ENCODE results near the gene VIM.
"Not testable (repeated sequence)": the region's sequence is repeated elsewhere in the genome, so short reads cannot be mapped to it uniquely, and the experiment has no call there.

The VIM gene

DNA sequence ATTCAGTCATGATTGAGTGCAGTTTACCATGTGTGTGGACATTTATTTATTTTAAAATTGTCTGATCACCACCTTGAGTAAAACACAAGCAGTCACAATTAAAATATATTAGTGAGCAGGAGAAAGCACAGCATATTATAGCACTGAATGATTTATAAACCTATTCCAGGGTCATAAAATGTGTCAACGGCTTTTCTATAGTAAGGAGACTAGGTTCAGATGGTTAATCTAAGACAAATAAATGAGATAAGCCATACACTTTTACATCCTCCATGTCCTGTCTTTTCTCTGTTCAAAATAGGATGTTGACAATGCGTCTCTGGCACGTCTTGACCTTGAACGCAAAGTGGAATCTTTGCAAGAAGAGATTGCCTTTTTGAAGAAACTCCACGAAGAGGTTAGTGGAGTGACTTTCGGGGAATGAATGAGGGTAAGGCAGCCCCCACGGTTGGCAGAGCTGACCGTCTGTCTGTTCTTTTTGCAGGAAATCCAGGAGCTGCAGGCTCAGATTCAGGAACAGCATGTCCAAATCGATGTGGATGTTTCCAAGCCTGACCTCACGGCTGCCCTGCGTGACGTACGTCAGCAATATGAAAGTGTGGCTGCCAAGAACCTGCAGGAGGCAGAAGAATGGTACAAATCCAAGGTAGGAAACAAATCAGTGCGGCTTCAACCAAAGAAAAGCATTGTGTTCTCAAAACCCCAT is 5.4 kb downstream of the VIM start:
- no peak for DNase-seq

DNA sequence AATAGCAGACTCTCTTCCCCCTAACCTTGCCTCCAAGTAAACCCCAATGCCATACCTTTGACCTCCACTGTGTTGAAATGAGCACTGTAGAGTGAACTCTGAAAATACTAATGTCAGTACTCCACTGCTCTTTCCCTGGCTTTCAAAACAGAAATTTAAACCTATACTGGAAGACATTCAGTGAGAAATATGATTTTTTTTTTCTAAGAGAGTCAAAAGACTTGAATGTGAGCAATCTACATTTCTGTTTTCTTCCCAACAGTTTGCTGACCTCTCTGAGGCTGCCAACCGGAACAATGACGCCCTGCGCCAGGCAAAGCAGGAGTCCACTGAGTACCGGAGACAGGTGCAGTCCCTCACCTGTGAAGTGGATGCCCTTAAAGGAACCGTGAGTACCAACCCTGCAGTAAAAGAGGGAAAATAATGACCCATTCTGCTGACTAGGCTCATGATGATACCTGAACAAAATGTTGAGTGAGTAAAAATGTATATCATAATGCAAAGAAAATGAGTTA is 6.4 kb downstream of the VIM start:
- DNase-seq, result no peak

DNA sequence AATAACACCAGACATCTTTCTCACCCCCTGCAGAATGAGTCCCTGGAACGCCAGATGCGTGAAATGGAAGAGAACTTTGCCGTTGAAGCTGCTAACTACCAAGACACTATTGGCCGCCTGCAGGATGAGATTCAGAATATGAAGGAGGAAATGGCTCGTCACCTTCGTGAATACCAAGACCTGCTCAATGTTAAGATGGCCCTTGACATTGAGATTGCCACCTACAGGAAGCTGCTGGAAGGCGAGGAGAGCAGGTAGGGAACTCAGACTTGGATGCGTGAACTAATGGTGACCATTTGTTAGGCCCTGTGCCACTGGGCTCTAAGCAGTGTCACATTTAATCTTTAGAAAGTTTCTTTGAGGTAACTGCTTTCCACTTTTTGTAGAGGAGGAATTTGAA is 7.1 kb downstream of the VIM start:
- no peak for DNase-seq

DNA sequence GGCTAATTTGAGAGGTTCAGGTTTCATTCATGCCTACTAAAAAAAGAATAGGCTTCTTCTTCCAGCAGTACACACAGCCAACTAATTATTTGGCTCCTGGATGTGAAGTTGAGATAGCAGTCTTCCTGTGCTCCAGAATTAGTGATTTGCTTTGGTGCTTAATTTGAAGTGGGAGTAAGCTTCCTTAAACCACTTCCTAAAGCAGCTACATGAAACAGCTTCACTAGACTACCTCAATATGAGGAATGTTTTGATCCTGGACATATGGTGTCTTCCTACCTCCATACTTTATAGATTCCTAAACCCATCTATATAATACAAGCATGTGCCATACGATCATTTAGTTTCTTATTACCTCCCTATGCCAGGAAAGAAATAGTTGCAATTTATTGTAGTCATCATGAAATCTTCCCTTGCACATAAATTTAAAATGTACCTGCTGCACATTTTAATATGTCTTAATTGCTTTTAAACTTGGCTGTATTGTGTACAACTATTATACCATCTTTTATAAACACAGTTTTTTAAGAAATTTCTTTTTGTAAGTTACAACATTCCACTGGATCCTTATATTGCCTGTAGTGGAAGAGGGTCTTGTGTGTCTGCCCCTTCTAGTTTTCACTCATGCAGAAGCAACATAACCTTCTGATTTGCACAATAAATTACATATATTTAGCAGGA is 8.6 kb downstream of the VIM start:
- DNase-seq, result no peak

DNA sequence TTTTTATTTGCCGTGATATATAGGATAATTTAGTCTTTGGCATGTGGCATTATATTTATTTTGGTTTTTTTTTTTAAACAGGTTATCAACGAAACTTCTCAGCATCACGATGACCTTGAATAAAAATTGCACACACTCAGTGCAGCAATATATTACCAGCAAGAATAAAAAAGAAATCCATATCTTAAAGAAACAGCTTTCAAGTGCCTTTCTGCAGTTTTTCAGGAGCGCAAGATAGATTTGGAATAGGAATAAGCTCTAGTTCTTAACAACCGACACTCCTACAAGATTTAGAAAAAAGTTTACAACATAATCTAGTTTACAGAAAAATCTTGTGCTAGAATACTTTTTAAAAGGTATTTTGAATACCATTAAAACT is 9.1 kb downstream of the VIM start:
- no peak for DNase-seq

DNA sequence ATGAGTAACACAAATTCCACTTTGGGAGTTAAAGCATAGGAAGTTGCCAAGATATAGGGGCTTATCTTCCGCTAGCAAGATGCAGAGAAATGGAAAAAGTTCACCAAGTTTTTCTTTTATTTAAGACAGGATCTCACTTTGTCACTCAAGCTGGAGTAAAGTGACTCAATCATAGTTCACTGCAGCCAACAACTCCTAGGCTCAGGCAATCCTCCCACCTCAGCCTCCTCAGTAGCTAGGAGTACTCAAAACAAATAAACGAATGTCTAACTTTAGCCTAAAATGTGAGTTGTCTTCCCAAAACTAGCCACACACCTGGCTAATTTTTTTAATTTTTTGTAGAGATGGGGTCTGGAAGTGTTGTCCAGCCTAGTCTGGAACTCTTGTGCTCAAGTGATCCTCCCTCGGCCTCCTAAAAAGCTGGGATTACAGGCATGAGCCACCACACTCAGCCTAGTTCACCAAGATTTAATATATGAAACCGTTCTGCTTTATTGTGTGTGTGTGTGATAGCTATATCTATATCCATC is 9.9 kb downstream of the VIM start:
- DNase-seq, result no peak

DNA sequence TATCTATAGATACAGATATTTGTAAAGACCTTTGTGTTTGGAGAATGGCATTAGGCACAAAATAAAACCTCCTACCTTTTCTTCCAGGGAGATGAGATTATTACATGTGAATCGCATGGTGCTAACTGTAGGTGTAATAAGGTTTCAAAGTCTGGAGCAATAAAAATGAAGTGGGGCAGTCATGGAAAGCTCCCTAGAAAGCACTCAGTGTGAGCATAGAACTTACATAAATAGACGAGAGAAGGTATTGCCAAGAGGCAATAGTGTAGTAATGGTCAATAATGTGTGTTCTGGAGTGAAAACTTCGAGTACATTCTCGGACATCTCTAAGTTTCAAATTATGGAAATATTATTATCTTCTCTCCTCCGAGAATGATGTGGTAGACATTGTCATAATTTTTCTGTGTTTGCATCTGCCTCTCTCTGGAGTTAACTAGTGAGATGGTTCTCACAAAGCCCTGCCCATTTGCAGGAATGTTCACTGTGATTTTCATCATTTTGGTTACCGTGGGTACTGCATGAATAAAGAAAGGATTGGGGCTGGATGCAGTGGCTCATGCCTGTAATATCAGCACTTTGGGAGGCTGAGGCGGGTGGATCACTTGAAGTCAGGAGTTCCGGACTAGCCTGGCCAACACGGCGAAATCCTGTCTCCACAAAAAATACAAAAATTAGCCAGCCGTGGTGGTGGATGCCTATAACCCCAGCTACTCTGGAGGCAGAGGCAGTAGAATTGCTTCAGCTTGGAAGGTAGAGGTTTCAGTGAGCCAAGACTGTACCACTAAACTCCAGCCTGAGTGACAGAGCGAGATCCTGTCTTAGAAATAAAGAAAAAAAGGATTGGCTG is 10.6 kb downstream of the VIM start:
- DNase-seq, result no peak

DNA sequence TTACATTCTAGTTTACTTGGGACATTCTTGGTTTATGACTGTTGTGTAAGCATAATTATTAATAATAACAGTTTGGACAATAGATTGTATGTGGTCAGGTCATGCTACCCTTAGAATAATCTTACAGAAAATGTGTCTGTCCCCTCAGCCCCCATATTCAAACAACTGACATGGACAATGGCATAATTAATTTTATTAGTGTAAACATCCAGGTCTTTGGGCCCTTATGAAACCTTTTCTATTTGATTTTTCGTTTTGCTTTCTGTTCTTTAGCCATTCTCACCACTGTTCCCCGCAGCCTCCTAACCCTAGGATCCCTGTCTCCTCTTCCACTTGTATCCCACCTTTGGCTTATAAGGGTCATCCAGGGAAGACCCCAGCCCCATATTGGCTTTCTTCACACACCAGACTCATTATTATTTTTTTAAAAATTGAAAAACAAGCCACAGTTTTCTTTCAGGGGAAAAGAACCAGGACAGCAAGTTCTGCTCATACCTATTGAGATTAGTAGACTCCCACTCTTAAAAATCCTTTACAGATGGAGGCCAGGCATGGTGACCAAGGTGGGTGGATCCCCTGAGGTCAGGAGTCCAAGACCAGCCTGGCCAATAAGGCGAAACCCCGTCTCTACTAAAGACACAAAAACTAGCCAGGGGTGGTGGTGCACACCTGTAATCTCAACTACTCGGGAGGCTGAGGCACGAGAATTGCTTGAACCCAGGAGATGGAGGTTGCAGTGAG is 11.5 kb downstream of the VIM start:
- DNase-seq, result no peak

DNA sequence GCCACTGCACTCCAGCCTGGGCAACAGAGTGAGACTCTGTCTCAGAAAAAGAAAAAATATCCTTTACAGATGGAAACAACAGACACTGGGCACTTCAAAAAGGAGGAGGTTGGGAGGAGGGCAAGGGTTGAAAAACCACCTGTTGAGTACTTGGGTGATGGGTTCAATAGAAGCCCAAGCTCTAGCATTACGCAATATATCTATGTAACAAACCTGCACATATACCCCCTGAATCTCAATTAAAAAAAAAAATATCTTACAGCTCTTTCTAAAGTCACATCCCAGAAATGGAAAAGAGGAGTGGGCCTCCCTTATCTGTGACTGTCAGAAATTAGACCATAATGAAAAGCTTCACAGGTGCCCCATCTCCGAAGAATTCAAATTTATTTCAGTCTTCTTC is 12.1 kb downstream of the VIM start:
- DNase-seq, result no peak

DNA sequence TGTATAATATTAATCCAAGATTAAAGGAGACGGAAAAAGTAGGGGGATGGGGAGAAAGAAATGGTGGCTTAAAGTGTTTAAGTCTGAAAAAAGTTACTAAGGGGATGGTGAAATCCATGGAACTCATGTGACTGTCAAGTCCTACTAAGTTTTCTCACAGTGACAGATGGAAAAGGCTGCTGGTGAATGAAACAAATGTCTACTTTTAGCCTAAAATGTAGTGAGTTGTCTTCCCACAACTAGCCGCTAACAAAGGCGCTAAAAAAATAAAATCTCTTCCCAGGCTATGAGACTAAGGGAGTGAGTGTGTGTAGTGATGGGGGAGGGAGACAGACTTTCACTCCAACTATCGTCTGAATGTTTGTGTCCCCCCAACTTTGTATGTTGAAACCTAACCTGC is 12.6 kb downstream of the VIM start:
- DNase-seq, result no peak

DNA sequence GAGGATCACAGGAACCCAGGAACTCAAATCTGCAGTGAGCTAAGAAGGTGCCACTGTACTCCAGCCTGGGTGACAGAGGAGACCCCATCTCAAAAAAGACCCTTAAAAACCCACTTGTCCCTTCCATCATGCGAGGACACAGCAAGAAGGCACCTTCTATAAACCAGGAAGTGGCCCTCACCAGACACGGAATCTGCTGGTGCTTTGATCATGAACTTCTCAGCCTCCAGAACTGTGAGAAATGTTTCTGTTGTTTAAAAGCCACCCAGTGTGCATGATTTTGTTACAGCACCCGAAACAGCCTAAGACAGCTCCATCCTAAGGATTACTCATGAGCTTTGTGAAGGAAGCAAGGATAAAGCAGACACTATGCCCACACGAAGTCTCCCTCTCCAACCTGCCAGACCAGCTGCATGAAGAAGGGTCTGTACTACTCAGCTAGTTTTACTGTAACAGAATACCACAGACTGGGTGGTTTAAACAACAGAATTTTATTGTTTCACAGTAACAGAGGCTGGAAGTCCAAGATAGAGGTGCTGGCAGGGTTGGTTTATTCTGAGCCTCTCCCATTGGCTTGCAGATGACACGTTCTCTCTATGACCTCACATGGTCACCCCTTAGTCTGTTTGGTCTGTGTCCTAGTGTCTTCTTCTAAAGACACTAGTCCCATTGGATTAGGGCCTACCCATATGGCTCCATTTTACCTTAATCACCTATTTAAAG is 13.7 kb downstream of the VIM start:
- no peak for DNase-seq

DNA sequence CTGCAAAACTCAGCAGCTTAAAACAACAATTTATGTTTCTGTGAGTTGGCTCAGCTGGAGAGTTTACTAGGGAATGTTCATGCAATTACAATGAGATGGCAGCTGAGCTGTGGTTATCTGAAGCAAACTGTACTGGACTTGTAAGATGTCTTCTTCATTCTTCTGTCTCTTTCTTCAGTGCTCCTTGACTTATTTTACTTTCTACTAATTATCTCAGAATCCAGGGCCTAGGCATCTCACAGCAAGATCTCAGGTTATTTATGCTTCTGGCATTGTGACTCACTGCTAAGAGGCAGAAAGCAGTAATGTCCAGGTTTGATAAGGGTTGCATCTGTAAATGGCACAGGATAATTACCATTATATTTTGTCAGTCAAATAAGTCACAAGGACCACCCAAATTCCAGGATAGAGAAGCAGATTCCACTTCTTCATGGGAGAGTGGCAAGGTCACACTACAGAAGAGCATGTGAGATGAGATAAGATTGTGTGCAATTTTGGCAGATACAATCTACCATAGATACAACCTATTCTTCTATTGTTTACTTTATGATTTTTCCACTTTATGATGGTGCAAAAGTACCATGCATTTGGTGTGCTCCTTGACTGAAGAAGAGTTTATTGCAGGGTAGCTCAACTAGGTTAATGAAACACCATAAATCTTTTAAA is 16.8 kb downstream of the VIM start:
- no peak for DNase-seq

DNA sequence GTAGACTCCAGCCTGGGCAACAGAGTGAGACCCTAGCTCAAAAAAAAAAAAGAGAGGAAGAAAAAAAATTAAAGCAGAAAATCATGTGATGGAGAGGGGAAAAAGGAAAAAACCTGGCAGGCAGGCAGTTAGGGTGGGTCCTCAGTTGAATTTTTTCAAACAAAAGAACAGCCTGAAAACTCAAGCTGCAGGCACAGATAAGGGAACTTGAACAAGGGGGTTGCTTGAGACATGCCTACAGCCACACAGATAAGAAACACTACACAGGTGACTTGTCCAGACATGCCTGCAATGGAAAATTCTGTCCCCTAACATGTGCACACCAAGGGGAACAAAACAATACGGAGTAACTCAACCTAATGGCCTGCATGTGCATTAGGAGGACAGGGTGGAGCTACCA is 19.2 kb downstream of the VIM start:
- no peak for DNase-seq

DNA sequence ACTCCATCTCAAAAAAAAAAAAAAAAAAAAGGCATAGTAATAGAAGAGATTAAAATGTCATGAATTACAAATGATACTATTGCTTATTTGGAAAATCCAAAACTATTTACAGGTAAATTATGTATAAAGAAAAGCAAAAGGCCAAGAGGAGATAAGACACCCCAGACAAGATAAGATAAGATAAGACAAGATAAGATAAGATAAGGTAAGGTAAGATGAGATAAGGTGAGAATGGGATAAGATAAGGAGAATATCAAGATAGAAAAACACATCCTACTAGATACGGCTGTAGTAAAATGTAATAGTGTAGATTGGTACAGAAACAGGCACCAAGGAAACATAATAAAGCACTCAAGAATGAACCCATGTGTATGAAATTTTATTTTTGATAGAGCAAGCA is 20.9 kb downstream of the VIM start:
- no peak for DNase-seq

DNA sequence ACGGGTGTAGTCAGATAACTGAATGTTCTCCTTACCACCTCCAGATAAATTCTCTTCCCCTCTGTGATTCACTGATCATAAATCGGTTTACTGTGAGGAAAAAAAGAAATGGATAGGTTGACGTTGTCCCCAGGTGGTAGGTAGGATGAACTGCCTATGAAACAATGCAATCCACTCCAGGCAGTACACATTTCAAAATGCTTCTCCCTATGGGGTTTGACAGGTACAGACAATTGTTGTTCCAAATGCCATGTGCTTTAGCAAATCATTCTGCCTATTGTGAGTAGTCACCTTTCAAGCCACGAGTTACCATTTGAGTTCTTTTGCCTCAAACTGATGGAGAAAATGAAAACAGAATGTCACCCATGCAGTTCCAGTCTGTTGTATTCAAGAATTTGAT is 21.8 kb downstream of the VIM start:
- no peak for DNase-seq

DNA sequence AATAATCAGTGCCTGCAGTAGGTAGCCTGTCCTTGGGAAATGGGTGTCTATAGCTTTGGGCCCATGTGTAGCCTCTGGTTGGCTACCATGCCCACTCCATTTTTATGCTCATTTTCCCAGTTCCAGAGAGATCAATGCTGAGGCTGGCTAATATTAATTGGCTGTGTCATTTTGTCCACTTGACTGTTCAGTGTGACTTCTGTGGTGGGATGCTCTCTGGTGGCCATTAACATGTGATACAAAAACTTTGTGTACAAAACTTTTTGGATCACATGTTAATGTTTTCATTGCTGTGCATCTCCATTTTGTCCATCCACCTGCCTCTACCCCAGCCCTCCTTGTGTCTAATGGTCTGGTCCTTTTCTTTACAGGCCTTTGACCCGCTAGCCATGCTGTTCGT is 22.7 kb downstream of the VIM start:
- DNase-seq, result no peak

DNA sequence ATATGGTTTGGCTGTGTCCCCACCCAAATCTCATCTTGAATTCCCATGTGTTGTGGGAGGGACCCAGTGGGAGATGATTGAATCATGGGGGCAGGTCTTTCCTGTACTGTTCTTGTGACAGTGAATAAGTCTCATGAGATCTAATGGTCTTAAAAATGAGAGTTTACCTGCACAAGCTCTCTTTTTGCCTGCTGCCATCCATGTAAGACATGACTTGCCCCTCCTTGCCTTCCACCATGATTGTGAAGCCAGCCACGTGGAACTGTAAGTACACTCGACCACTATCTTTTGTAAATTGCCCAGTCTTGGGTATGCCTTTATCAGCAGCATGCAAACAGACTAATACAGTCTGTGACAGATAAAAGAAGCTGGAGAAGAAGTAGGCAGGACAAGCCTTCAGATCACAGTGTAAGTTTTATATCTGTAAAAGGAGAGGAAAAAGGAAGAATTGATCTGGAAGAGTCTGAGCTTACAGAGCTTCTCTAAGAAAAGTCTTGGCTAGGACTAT is 26.6 kb downstream of the VIM start:
- not testable (repeated sequence) for DNase-seq

DNA sequence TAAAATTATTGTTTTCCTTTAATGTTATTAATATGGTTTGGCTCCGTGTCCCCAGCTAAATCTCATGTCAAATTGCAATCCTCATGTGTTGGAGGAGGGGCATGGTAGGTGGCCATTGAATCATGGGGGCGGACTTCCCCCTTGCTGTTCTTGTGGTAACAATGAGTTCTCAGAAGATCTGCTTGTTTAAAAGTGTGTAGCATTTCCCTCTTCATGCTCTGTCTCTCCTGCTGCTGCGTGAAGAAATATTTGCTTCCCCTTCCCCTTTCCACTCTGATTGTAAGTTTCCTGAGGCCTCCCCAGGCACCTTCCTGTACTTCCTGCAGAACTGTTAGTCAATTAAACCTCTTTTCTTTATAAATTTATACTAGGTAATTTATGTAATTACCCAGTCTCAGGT is 27.5 kb downstream of the VIM start:
- DNase-seq, result no peak

DNA sequence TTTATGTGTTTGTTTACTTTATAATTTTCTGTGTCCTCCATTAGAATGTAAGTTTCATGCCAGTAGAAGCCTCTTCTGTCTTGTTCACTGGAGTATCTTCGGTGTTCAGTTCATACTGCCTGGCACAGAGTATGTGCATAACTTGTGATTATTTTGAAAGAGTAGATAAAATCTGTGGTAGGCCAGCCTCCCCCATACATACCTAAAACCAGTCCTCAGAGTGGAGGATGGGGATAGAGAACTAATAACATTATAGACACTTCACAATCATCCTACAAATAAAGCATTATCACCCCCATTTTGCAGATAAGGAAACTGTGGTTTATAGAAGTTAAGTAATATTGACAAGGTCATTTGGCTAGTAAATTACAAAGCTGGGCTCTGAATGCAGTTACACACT is 28.0 kb downstream of the VIM start:
- no peak for DNase-seq

DNA sequence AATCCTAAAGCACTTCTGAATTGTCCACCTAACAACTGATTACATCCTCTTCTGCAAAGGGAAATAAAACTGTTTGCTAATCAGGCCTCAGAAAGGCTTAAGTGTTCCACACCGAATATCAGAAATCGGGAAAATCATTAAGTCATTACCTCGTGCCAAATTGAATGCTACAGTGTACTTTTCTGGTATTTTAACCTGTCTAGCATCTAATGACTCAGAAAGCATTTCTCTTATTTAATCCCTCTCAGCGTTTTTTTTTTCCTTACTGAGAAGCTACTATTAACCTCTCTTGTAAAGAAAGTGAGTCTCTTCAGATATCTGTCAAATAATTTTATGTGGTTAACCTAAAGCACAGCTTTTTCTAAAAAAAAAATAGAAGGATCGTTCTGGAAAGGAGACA is 28.6 kb downstream of the VIM start:
- DNase-seq, result no peak
